ENCODE measurements around the gene ANKRD9.

ANKRD9 gene

DNA sequence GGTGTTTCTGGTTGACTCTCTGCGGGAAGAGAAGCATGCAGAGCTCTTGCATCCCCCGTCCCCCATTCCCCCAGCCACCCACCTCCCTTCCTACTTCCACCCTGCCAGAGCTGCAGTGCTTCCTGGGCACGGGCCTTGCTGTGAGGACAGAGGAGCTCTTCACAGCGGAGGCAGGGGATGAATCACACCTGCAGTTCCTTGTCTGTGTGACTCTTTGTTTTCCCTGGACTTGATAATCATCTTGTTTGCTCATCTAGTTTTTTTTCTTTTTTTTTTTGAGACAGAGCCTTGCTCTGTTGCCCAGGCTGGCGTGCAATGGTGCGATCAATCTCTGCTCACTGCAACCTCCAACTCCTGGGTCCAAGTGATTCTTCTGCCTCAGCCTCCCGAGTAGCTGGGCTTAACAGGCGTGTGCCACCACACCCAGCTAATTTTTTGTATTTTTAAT lies 27.8 kb downstream of the ANKRD9 start:
- no peak overlapping the region for H3K27ac Mint-ChIP-seq
- no peaks in the 10 kb centered on the region for H3K36me3 Mint-ChIP-seq
- DNase-seq (ENCODE audit: low spot score in 2 of 2): no peak
- no peak for ATAC-seq
- H3K4me1 Mint-ChIP-seq: no peaks in the 10 kb centered on the region
- no peak overlapping the region for H3K4me3 Mint-ChIP-seq
- peaks cover 3% of the 10 kb centered on the region for H3K9me3 Mint-ChIP-seq

DNA sequence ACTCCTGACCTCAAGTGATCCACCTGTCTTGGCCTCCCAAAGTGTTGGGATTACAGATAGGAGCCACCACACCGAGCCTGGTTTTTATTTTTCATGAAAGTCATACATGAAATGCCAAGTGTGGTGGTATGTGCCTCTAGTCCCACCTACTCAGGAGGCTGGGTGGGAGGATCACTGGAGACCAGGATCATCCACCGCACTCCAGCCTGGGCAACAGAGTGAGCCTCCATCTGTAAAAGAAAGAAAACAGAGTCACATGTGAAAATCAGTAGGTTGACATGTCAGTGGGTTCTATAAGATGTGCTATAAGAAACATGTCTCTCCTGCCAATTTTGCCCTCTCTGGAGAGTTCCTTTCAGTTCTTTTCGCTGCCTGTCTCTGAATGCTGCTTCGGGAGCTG lies 28.2 kb downstream of the ANKRD9 start:
- Mint-ChIP-seq H3K4me1 (no peaks in the 10 kb centered on the region), H3K36me3 (no peaks in the 10 kb centered on the region), H3K27ac (no peak overlapping the region), H3K9me3 (peaks cover 3% of the 10 kb centered on the region), H3K4me3 (no peak overlapping the region)
- ATAC-seq: no peak
- DNase-seq (ENCODE audit: low spot score in 2 of 2): no peak

DNA sequence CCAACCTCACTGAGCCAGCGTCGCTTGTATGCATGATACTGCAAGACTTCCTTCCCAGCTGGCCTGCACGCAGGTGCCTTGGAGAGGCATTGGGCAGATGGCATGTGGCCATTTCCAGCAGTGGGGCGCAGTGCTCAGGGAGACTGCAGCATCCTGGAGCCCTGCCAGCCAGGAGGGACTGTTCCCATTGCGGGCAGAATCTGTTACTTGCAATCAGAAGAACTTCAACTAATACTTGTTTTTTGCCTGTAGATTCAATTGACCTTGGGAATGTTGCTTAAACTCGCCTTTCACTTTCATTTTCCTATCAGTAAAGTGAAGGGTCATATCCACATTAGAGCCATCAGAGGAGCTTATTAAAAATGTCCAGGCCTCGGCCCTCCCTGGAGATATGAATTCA lies 29.8 kb downstream of the ANKRD9 start:
- Mint-ChIP-seq H3K36me3 (no peaks in the 10 kb centered on the region), H3K4me1 (no peaks in the 10 kb centered on the region), H3K9me3 (peaks cover 3% of the 10 kb centered on the region), H3K4me3 (no peak overlapping the region), H3K27ac (no peak overlapping the region)
- no peak for DNase-seq (ENCODE audit: low spot score in 2 of 2)
- no peak for ATAC-seq

DNA sequence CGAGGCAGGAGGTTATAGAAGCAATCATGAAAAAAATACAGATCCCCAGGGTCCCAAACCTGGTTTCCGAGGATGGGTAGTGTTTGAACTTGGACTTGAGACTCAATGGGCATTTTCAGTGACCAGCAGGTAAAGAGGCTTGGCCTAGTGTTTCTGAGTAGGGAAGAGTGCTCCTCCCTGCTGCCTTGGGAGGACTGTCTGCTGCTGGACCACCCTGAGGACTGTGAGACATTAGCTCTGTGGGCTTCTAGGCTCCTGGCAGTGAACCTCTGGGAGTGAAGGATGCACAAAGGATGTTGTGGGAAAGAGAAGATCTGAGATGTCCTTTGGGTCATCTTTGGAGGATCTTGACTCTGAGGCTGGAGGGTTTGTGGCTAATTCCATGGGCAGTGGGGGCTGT lies 30.5 kb downstream of the ANKRD9 start:
- DNase-seq (ENCODE audit: low spot score in 2 of 2) (no peak), ATAC-seq (no peak)
- Mint-ChIP-seq H3K9me3 (peaks cover 3% of the 10 kb centered on the region), H3K36me3 (no peaks in the 10 kb centered on the region), H3K27ac (no peak overlapping the region), H3K4me3 (no peak overlapping the region), H3K4me1 (no peaks in the 10 kb centered on the region)

DNA sequence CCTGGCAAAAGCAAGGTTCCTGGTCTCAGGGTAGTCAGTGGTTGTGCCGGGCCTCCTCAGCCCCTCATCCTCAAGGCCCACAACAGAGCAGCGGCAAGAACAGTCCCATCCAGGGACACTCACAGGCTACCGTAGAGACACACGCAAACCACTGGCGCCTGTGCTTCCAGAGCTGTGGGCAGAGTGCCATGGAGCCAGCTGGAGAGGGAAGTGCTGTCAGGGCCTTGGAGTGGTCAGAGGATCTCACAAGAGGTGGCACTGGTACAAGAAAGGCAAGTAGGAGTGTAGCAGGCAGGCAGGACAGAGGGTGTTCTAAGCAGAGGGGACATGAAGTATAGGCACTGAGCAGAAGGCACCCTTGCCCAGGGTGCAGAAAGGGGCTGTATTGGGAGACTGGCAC lies 34.6 kb downstream of the ANKRD9 start:
- DNase-seq (ENCODE audit: low spot score in 2 of 2) (no peak), ATAC-seq (no peak)
- no peaks in the 10 kb centered on the region for H3K36me3 Mint-ChIP-seq
- no peaks in the 10 kb centered on the region for H3K9me3 Mint-ChIP-seq
- H3K27ac Mint-ChIP-seq: peak overlapping the region; percentile 2
- no peaks in the 10 kb centered on the region for H3K4me1 Mint-ChIP-seq
- no peak overlapping the region for H3K4me3 Mint-ChIP-seq

DNA sequence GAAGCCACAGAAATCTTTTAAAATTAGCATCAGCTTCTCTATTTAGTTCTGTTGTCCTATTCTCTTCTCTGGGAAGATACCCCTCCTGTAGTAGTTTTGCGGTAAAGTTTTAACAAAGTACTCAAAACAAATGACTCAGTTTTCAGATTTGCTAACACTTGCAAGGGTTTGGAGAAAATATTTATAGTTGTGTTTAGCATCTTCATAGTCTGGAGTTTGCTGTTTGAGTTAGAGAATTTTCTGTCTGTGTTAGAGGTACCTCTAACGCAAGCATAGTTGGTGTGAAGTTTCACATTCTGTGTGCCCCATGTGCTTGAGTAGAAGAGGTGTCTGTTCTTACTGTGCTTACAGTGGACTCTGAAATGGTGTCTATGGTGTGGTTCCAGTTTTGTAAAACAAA lies 36.0 kb downstream of the ANKRD9 start:
- ATAC-seq: no peak
- H3K4me1 Mint-ChIP-seq: no peaks in the 10 kb centered on the region
- no peaks in the 10 kb centered on the region for H3K9me3 Mint-ChIP-seq
- H3K36me3 Mint-ChIP-seq: no peaks in the 10 kb centered on the region
- no peak overlapping the region for H3K27ac Mint-ChIP-seq
- no peak overlapping the region for H3K4me3 Mint-ChIP-seq
- no peak for DNase-seq (ENCODE audit: low spot score in 2 of 2)

DNA sequence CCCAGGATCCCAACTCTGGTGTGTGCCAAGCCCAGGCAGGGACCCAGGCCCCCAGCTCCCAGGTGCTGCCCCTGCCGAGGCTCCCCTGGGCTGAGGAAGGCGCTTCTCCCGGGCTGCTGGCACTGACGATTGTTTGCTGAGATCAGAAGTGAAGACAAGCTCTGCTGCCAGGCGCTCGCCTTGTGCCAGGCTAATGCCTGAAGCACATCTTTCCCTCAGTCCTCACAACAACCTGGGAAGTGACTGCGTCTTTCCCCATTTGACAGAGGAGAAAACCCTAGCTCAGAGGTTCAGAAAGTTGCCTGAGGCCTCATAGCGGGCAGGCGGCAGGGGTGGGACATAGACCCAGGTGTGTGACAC lies 36.8 kb downstream of the ANKRD9 start:
- Mint-ChIP-seq H3K9me3 (no peaks in the 10 kb centered on the region), H3K4me1 (no peaks in the 10 kb centered on the region), H3K36me3 (peaks cover 2% of the 10 kb centered on the region), H3K27ac (no peak overlapping the region), H3K4me3 (no peak overlapping the region)
- ATAC-seq (no peak), DNase-seq (ENCODE audit: low spot score in 2 of 2) (no peak)

DNA sequence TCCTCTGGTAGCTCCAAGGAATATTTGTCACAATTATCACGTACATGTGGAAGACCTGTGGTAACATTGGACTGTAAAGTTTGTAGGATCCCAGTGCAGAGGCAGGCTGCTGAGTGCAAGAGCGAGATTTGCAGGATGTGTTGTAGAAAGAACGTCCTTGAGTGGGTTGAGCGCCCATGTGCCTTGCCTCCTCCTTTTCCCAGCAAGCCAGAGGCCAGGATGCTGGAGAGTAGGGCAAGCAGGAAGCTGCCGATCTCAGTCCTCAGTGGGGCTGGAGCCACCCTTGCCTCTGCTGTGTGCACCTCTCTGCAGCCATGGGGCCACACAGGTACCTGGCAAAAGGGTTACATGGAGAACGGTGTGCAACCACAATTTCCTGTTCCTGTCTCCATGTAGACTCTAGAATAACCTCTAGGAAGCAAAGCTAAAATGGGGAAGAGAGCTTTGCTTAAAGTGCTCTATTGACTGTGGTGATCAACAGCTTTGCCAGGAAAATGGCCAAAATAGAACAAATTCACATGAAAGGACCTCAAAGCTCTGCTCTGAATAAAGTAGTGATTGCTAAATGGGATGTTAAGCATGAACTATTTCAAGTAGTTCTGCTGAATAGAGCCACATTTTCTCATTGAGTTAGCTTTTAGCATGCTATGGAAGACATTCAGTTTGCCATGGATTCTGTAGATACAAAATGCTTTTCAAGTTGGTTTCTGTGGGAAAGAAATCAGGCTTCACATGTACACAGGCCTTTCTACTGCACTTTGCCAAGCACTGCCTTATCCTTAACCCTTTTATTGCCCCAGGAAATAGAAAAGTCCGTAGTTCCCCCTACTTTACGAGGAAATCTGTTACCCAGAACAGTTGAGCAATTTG lies 37.4 kb downstream of the ANKRD9 start:
- Mint-ChIP-seq H3K4me1 (no peaks in the 10 kb centered on the region), H3K27ac (no peak overlapping the region), H3K36me3 (peaks cover 7% of the 10 kb centered on the region), H3K4me3 (no peak overlapping the region), H3K9me3 (no peaks in the 10 kb centered on the region)
- DNase-seq (ENCODE audit: low spot score in 2 of 2) (no peak), ATAC-seq (no peak)

DNA sequence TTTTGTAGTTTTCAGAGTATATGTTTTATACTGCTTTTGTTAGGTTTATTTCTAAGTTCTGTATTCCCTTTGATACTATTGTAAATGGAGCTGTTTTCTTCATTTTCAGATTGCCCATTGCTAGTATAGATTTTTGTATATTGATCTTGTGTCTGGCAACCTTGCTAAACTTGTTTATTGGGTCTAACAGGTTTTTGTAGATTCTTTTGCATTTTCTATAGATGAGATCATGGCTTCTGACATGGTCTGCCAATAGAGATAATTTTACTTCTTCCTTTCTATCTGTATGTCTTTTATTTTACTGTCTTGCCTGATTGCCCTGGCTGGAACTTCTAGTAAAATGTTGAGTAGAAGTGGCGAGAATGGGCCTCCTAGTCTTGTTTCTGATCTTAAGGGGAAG lies 40.3 kb downstream of the ANKRD9 start:
- H3K4me3 Mint-ChIP-seq: no peak overlapping the region
- ATAC-seq (no peak), DNase-seq (ENCODE audit: low spot score in 2 of 2) (no peak)
- no peaks in the 10 kb centered on the region for H3K9me3 Mint-ChIP-seq
- H3K36me3 Mint-ChIP-seq: peaks cover 14% of the 10 kb centered on the region
- H3K27ac Mint-ChIP-seq: no peak overlapping the region
- H3K4me1 Mint-ChIP-seq: no peaks in the 10 kb centered on the region

DNA sequence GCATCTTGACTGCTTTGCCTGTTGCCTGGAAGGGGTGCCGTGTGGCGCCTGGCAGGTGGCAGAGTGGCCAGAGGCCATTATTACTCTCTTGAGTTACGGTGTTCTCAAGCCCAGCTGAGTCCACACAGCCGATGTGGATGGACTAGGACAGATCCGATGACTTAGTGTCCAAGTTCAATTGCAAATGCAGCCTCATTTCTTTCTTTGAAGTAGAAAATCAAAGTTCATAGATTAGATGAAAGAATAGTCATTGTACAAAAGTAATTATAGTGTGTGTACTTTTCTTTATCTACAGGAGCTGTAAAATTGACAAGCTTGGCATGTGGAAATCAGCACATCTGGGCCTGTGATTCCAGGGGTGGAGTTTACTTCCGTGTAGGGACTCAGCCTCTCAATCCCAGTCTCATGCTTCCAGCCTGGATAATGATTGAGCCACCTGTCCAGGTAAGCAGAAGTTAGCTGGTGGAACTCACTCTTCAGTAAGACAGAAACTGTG lies 44.7 kb downstream of the ANKRD9 start:
- DNase-seq (ENCODE audit: low spot score in 2 of 2): no peak
- H3K4me1 Mint-ChIP-seq: peaks cover 12% of the 10 kb centered on the region
- ATAC-seq: no peak
- H3K4me3 Mint-ChIP-seq: no peak overlapping the region
- no peaks in the 10 kb centered on the region for H3K9me3 Mint-ChIP-seq
- H3K27ac Mint-ChIP-seq: no peak overlapping the region
- H3K36me3 Mint-ChIP-seq: peaks cover 14% of the 10 kb centered on the region

DNA sequence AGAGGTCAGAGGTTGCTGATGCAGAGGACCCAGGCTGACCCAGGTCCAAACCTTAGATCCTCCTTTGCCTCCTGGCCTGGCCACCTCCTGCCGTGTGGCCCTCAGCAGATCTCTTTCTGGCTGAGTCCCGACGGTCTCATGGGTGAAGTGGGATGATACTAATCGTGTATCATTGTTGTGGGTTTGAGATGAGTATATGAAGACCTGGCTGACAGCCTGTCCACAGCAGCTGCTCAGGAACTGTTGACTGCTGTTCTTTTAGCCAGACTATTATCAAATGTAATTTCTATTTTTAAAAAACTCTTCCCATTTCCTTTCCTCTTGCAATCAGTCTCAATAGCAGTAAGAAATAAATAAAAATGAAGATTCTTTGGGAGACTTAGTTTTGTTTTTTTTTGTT lies 45.6 kb downstream of the ANKRD9 start:
- Mint-ChIP-seq H3K27ac (no peak overlapping the region), H3K4me1 (peaks cover 12% of the 10 kb centered on the region), H3K4me3 (no peak overlapping the region), H3K9me3 (no peaks in the 10 kb centered on the region), H3K36me3 (peaks cover 14% of the 10 kb centered on the region)
- ATAC-seq (no peak), DNase-seq (ENCODE audit: low spot score in 2 of 2) (no peak)

DNA sequence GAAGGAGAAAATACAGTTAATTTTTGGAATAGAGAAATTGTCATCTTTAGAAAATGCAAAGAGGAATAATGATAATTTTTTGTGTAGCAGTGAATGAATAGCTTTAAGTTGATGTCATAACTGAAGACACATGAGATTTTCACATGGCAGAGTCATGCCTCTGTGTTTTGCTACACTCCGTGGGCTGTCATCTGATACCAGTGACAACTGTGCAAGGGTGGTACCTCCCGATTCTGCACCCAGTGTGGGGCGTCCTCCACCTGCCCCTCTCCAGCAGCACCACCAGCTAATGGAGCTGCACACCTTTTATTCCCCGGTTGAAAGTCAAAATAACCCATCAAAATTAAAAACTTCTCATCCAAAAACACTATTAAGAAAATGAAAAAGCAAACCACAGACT lies 47.2 kb downstream of the ANKRD9 start:
- ATAC-seq (no peak), DNase-seq (ENCODE audit: low spot score in 2 of 2) (no peak)
- Mint-ChIP-seq H3K4me3 (no peak overlapping the region), H3K9me3 (no peaks in the 10 kb centered on the region), H3K27ac (no peak overlapping the region), H3K4me1 (peaks cover 12% of the 10 kb centered on the region), H3K36me3 (peaks cover 9% of the 10 kb centered on the region)

DNA sequence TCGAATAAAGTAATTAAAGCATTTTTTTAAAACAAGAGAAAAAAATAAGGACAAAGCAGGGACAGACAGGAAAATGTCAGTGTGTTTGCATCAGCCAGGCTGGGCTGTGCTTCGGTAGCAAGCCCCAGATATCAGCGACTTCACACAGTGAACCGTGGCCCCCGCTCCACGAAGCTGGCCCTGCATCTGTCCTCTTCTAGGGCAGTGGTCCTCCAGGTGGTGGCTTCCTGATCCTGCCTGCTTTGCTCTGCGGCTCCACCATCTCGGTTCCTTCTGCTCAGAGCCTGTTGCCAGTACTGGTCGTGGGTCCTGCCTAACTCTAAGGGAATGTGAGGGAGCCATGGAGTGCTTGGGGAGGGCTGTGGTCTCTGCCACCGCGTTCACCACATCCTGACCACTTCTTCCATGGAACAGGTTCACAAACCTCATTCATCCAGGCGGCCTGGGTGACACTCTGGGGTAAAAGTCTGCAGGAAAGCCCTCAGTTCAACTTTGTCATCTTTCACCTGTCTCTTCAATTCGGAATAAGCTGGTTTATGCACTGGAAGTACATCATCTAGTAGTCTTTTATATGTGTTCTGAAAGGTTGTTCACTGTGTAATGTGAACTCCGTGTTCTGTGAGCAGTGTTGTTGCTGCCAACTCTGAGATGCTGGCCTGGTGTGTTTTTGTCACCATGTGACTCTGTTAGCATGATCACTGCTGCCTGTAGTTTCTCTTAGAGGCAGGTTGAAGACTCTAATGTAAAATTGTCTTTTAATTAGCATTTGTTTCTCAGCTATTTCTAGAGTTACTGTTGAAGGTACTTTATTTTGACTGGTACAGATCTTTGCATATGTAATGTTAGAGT lies 47.9 kb downstream of the ANKRD9 start:
- no peak for ATAC-seq
- H3K36me3 Mint-ChIP-seq: peaks cover 8% of the 10 kb centered on the region

DNA sequence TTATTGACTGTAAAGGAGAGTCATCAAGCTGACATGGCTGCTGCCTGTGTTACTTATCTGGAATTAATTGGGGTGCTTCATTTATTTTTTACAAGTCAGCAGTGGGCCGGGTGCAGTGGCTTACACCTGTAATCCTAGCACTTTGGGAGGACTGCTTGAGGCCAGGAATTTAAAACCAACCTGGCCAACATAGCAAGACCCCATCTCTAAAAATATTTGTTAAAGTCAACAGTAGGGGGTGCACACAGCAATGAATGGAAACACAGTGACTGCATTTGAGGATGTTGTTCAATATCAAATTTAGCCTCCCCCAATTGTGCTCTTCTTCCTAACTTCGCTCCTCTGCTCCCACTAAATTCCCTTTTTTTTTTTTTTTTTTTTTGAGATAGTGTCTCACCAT lies 52.1 kb downstream of the ANKRD9 start:
- H3K9me3 Mint-ChIP-seq: no peaks in the 10 kb centered on the region
- H3K27ac Mint-ChIP-seq: no peak overlapping the region
- H3K4me1 Mint-ChIP-seq: peaks cover 8% of the 10 kb centered on the region
- ATAC-seq (no peak), DNase-seq (ENCODE audit: low spot score in 2 of 2) (no peak)
- no peaks in the 10 kb centered on the region for H3K36me3 Mint-ChIP-seq
- H3K4me3 Mint-ChIP-seq: no peak overlapping the region

More for the DNA sequence above, 47.9 kb downstream of the ANKRD9 start:
- Mint-ChIP-seq H3K27ac (peak overlapping the region; percentile 86), H3K4me3 (no peak overlapping the region), H3K9me3 (no peaks in the 10 kb centered on the region), H3K4me1 (peaks cover 12% of the 10 kb centered on the region)
- no peak for DNase-seq (ENCODE audit: low spot score in 2 of 2)

DNA sequence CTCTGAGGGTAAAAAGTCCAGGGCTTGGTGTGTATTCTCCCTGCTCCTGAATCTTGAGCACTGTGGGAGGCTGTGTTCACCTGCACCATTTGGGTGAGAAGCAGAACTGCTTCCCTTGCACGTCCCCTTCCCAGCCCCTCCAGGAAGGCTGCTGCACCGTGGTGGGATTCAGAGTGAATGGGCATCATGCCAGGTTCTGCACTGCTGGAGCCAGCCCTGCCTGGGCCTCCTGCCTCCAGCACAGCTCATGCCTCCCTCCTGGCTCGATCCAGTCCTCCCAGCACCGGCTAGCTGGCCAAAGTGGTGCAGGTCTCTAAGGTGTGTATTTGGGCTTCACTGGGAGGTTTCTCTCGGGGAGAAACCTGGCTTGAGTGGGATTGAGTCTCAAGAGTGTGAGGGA lies 54.9 kb downstream of the ANKRD9 start:
- H3K4me1 Mint-ChIP-seq: no peaks in the 10 kb centered on the region
- H3K9me3 Mint-ChIP-seq: no peaks in the 10 kb centered on the region
- no peak for ATAC-seq
- H3K27ac Mint-ChIP-seq: no peak overlapping the region
- DNase-seq (ENCODE audit: low spot score in 2 of 2): no peak
- no peaks in the 10 kb centered on the region for H3K36me3 Mint-ChIP-seq
- H3K4me3 Mint-ChIP-seq: no peak overlapping the region

DNA sequence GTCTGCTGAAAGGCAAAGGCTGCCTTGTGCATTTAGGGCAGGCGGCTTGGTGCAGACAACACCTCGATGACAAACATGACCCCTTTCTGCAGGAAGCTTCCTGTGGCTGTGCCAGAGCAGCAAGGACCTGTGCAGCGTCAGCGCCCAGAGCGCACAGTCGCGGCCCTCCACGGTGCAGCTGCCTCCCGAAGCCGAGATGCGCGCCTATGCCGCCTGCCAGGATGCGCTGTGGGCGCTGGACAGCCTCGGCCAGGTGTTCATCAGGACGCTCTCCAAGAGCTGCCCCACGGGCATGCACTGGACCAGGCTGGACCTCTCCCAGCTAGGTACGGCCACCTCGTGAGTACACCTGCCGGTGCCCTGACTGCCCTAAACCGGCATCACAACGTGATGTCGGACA lies 57.3 kb downstream of the ANKRD9 start:
- no peak overlapping the region for H3K4me3 Mint-ChIP-seq
- no peaks in the 10 kb centered on the region for H3K36me3 Mint-ChIP-seq
- no peaks in the 10 kb centered on the region for H3K9me3 Mint-ChIP-seq
- DNase-seq (ENCODE audit: low spot score in 2 of 2) (no peak), ATAC-seq (no peak)
- no peaks in the 10 kb centered on the region for H3K4me1 Mint-ChIP-seq
- no peak overlapping the region for H3K27ac Mint-ChIP-seq

All from stimulated activated effector memory CD8-positive, alpha-beta T cell treated with anti-CD3 and anti-CD28 coated beads, Interleukin-12 subunit alpha, Interleukin-12 subunit beta, amount 100 ng/mL, for 72 hours (primary cell).